GM04503 (cell line): ENCODE measurements around the gene RTP1.
"Not testable (repeated sequence)": the region's sequence is repeated elsewhere in the genome, so short reads cannot be mapped to it uniquely, and the experiment has no call there.

ENCODE experiments used
- DNase-seq: peaks from one replicate; pipeline ENCODE4 v3.0.0-alpha.2; 2012; ENCODE audit warnings: low read depth

Gene RTP1, protein sequence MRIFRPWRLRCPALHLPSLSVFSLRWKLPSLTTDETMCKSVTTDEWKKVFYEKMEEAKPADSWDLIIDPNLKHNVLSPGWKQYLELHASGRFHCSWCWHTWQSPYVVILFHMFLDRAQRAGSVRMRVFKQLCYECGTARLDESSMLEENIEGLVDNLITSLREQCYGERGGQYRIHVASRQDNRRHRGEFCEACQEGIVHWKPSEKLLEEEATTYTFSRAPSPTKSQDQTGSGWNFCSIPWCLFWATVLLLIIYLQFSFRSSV

DNA sequence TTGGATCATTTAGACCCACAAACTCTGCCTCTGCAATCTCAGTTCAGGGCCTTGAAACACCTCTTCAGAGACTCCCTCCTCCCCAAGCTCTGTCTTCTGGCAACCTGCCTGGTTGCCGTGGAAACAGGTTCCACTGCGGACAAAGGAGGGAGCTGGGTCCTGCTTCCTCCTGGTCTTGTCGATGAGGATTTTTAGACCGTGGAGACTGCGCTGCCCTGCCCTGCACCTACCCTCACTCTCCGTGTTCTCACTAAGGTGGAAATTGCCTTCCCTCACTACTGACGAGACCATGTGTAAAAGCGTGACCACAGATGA, at the start of gene RTP1:
Gene RTP1, plus strand, starts transcription at position 152 of the 315 bp plus-strand sequence. Its CDS starts 30 bp downstream, at position 182.
- DNase-seq: no peak

DNA sequence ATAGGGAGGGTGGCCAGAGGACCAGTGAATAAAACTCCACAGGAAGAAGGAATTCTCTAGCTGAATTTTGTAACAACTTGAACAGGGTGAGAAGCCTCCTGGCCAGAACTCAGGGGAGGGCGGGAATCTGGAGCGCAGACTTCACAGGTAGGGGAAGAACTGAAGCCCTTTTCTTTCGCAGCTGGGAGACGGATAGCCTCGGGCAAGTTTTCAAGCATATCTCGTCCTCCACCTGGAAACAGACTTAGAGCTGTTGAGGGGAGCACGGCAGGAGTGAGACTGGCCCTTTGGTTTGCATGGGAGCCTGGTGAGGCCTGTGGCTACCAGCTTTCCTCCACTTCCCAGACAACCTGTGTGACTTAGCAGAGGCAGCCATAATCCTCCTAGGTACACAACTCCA, 47.1 kb upstream of the RTP1 start:
- no peak for DNase-seq

DNA sequence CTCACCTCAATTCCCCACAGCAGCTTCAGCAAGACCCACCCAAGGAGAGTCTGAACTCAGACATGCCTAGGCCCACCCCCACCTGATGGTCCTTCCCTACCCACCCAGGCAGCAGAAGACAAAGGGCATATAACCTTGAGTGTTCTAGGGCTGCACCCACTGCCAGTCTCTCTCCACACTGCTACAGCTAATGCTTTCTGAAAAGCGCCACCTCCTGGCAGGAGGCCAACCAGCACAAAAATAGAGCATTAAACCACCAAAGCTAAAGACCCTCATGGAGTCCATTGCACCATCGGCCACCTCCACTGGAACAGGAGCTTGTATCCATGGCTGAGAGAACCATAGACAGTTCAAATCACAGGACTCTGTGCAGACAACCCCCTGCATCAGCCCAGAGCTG, 46.7 kb upstream of the RTP1 start:
- DNase-seq: no peak

DNA sequence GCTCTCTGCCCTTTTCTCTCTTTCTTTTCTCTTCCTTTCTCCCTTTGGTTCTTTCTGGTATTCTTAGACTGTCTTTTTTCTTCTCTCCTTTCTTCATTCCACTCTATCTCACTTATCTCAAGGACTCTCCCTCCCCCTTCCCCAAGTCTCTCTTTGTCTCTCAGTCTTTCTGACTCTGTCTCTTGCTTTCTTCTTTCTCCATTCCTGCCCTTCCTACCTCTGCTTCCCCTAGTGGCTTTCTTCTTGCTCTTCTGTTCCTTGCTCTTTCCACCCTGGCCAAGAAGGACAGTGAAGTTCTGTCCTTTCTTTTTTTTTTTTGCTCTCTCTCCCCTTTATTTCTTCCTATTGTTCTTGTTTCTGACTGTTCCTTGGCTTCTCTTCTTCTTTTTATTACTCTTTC, 35.7 kb upstream of the RTP1 start:
- no peak for DNase-seq

DNA sequence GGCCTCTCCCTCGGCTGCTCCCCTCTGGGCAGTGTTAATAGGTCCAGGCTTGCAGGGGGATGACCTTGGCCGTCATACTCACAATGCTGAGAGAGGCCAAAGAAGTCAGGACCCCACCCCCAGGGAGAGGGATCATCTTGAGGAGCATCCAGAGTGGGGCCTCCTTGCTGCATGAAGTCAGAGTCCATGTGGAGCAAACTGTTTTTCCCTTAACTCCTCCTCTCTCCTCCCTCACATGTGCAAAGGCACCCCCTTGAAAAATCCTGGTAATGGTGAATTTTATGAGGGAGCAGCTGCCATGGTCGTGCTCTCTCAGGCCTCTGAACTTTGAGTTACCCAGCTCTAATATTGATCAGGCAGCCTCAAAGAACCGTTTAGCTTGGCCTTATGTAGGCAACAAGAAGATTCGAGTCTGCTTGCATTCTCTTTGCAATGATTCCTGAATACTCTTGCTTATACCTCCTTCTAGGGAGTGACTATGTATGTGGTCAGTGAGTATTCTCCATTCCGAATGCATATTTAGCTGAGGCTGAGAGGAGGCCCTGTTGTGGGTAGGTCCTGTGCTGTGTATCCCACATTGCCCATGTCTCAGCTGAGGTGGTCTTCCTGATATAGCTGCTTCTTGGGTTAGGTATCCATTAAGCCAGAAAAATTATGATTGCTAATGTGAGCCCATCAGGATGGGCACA, 34.9 kb upstream of the RTP1 start:
- DNase-seq: no peak

DNA sequence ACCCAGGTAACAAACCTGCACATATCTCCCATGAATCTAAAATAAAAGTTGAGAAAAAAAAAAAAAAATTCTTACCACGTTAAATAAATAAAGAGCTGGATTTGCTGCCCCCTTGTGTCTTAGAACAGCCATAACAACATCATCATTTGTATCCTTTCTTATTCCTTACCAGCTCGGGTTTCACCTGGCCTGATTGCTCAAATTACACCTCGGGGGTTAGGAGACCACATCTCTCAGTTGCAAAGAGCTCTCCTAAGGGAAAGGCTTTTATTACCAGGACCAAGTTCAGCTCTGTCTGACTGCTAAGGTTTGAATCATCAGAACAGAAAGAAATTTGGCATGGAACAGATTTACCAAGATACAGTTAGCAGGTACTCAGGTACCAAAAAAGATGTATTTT, 32.1 kb upstream of the RTP1 start:
- no peak for DNase-seq

DNA sequence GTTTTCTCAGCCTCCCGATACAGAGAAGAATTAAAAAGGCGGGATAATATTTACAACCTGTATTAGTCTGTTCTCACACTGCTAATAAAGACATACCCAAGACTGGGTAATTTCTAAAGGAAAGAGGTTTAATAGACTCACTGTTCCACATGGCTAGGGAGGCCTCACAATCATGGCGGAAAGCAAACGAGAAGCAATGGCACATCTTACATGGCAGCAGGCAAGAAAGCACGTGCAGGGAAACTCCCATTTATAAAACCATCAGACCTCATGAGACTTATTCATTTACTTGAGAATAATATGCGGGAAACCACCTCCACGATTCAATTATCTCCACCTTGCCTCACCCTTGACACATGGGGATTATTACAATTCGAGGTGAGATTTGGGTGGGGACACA, 30.5 kb upstream of the RTP1 start:
- DNase-seq: no peak

DNA sequence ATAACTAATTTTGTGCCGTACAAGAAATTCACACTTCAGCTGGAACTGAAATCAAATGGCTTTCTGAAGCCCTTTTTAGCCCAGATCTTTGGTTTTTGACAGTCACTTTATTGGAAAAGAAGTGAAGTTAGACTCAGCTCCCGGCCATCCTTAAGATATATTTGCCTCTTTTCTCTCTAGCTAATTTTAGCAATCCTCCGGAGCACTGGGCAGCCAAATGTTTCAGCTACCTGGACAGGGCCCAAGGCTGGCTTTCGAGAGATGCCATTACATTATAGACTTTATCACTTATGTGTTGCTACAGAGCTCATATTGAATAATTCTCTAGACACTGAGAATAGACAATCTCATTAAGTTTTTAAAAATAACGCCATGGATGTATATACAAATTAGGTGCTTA, 29.5 kb upstream of the RTP1 start:
- no peak for DNase-seq

DNA sequence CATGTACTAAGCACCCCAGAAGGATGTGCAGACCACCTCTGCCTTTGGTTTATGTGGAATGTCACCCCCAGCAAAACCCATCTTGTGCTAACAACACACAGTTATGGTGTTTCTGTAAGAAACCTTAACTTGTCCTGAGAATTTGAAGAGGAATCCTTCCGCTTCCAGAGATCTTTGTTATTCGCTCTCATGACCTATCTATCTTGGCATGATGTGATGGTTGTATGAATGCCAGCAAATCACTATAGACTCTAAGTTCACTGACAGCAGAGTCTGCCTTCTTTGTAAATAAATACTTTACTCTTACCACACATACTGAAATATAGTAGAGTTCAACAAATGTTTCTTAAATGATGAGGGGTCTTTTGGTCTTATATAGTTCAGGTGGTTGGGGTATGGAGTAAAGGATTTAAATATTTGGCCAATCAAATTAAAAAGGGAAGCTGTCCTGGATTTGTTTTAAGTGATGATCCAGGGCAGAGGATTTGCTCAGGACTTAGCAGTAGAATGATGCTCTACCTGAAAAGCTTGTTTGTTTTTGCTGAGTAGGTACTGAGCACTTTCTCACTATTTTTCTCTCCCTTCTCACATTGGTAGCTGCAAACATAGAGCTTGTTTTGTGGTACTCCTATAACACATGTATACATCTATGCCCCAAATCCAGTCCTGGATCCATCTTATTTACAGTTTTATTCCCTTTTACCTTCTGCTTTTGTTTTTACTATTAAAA, 27.9 kb upstream of the RTP1 start:
- no peak for DNase-seq

DNA sequence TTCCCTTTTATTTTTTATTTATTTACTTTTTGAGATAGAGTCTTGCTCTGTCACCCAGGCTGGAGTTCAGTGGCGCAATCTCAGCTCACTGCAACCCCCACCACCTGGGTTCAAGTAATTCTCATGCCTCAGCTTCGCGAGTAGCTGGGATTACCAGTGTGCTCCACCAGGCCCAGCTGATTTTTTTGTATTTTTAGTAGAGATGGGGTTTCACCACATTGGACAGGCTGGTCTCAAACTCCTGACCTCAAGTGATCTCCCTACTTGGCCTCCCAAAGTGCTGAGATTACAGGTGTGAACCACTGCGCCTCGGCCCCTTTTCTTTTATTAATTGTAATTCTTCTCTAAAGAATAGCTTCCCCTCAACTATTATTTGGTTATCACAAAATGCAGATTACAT, 26.4 kb upstream of the RTP1 start:
- DNase-seq: not testable (repeated sequence)

DNA sequence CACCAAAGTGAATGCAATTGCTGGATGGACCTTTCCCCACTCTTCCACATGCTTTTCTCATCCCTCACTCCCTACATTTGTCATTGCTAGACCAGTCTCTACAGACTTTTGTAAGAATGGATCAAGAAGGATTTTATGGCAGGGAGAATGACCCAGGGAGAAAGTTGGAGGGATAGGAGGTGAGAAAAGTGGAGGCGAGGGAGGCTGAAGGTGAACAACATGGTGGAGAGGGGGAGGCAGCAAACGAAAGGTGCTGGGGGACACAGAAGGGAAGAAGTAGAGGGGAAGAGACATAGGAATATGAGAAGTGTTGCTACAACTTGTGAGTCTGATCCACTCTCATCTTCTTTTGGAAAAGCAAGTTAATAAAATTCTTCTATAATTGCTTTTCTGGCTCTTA, 24.4 kb upstream of the RTP1 start:
- no peak for DNase-seq

DNA sequence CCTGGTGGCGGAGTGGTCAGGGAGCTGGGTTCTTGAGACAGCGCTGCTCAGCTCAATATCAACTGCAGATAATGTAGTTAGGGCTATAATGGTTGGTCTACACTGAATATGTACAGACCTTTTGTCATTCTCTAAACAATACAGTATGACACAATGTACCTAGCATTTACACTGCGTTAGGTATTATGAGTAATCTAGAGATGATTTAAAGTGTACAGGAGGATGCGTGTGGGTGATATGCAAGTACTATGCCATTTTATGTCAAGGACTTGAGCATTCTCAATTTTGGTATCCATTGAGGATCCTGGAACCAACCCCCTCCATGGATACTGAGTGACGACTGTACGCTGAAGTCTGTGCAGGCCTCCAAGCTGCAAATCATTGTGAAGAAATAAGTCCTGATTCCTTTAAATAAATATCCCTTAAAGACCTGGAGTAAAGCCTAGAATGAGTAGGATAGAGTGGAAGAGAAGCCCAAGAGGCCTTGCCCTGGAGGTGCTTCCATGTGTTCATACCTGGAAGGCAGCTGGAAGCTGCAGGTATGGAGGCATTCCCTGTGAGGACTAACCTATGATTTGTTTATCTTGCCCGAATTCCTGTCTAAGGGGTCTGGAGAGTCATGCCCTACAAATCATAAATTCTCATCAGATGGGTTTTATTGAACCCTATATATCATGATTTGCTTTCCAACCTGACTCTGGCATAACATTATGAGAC, 15.7 kb upstream of the RTP1 start:
- no peak for DNase-seq

DNA sequence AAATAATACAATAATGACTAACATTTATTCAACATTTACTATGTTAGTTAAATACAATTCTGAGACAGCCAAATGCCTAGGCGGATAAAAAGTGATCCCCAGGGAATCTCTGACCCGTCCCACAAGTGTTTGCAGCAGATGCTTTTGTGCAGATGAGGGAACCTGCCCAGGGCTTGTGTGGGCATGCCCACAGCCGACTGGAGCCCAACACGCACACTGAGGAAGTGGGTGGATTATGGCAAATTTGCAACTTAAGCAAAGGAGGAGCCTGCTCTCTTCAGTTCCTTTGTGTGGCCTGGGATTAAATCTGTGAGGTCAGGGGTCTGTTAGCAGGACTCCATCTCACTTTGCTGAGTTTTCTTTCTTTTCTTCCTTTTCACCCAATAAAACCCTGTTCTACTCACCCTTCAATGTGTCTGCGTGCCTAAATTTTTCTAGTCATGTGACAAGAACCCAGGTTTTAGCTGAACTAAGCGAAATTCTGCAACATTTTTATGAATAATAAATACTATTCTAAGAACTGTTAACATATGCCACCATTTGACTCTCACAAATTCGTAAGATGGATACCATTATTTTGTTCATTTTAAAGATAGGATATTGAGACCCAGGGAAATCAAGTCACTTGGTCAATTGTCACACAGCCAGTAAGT, 13.9 kb upstream of the RTP1 start:
- peak; percentile 63 for DNase-seq

DNA sequence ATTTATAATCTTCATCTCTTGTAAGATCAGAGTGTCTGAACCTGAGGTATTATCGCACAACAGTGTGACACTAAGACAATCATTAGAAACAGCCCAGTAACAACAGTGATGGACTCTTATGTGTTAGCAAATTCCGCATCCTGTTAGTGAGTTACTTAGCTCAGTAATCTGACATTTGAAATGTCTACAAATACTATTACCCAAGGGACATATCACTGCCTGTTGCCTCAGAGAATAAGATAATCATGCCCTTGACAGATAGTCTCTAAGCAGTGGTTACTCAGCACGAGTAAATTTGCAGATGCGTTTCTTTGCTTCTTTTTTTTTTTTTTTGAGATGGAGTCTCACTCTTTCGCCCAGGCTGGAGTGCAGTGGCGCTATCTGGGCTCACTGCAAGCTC, 13.4 kb upstream of the RTP1 start:
- DNase-seq: no peak

DNA sequence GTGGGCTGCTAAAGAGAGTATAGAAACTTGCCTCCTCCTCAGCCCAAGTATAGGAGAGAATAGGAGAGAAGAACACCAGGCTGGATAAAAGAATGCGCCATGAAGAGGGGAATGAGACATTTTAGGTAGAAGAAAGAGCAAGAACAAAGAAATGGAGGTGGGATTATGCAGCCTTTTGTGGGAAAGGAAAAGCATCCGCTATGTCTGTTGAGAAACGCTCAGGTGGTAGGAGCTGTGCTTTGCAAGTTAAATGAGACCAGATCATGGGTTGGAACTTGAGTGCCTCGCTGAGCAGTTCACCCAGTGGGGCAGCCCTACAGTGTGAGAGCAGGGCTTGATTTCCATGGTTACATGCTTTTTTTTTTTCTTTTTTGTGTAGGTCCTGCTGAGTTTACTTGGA, 11.5 kb upstream of the RTP1 start:
- no peak for DNase-seq

DNA sequence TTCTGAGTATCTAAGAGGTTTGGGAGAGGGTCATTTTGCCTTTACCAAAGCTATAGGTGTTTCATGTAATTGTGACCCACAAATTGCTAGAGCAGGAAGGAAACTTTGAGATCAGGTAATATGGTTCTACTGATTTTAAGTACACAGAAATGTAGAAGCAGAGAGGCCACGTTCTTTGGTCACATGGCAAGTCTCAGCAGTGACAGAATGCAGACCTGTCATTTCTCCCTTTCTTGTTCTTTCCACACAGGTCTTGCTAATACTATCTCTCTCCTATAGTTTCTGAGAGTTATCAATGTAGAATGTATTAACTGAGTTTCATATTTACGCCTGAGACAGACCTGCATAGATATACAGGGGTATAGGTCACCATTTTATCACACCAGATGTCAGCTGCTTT, 10.9 kb upstream of the RTP1 start:
- DNase-seq: no peak

DNA sequence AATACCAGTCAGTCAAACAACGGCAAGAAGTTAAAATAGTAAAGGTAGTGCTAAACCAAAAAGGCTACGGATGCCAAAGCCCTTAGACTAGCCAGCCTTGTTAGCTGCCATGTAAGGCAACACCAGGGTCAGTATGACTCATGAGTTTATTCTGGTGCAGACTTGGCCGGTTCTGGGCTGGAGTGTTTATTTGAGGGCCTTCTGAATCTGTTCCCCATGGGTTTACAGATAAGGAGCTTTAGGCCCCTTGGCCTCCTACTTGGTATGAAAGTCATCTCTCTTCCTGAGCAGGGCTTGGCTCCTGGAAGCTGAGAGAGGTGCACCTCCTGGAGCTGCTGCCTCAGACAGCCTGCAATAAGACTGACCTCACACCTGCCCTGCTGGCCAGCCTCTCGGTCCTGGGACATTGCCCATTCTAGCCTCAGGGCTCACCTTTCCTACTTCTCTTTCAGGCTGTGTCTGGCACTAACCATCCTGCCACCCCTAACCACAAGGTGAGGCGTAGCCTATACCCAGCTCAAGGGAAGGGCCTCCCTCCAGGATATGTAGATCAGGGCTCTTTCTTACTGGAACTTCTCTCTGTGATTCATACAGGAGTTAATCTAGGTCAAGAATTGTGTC, 10.4 kb upstream of the RTP1 start:
- DNase-seq: peak; percentile 45

DNA sequence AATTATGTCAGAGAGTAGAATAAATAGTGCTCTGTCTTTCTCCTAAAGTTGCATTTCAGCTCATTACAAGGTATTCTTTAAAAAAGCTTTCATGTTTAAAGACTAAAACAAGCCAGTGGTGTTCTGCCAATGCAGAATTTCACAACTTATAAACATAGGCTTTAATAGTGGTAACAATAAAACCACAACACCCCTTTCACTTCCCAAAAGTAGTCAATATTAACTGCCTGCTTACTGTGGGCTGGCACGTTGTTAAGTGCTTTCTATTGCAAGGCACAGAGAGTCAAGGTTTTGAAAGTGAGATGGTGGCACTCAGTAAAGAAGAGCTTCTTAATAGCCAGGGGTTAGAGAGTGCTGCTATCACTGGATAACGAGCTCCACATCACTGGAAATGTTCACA, 8.4 kb upstream of the RTP1 start:
- no peak for DNase-seq

DNA sequence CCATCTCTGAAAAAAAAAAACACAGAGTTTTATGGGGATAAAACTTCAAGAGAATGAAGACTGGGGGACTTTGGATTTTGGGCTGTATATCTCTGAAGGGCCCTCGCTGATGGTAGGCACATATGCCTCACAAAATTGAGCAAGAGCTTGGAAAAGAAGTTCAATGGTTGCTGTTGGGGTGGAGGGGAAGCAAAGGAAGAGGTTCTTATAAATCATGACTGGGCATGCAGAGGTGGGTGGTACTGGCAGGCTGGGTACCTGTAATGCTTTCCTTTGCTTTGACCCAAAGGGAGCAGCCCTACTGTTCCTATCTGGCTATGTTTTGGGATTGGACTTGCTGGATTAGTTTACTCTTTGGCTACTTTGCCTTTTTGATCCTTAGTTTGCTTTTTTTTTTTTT, 6.0 kb upstream of the RTP1 start:
- no peak for DNase-seq

DNA sequence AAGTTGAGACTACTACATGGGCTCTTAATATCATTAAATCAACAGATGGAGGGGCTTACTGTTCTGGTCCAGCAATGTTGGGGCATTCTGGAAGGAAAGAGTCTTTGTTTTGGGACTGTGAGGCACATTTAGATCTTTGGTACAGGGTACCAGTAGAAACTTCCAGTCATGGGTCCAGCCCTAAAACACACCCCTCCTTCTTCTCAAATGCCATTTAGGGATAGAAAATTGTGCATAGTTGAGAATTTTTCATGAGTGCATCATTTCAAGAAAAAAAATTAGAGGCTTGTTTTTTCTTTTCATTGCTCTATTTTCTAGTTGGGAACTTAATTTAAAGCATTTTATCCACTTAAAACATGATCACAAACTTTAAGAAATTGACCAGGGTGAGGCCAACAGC, 4.1 kb upstream of the RTP1 start:
- no peak for DNase-seq

DNA sequence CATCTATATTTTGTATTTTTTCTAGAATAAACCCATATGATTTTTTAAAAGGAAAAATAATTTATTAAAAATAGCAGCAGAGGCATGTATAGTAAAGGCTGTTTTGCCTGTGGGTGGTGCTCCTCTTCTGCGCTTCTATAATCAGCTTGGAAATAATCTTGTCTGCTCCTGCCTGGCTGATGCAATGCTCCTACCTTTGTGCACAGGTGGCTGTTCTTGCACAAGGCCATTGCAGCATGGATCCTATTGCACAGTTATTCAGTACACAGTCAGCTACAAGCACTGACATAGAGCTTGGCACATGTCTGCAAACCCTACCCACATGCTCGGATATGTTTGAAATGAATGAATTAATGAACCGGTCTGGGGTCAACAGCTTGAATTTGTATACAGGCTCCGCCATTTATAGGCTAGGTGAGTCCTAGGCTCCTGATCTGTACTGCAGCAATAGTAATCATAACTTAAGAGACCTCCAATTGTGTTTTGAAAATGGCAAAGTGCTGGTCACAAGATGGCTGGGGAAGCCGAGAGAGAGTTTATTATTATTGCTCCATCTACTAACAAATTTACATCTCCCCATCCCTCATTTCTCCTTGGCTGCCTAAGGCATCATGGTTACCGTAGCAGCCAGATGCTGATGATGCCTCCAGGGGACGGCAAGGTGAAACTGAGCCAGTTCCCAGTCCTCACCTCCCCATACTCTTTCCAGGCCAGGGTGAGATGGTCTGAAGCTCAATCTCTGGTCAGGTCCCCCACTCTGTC, 532 bp upstream of the RTP1 start:
- no peak for DNase-seq
